Breast epithelium (tissue), 3 donors: ENCODE results near the gene GALNT5.

Experiments used
- POLR2A ChIP-seq: fragments of 450-650 bp; IDR thresholded peaks from one replicate; pipeline ENCODE4 v1.6.1; 2016; ENCODE audit warnings: antibody characterized with exemption, mild to moderate bottlenecking, moderate library complexity
- TF ChIP-seq, protein P1 (sequence below), 3 donors: fragments of 450-650 bp; IDR thresholded peaks; one replicate each; pipeline ENCODE4 v1.5.1; 2016 to 2017; ENCODE audit warnings: antibody characterized with exemption in 3 of 3, mild to moderate bottlenecking in 3 of 3, moderate library complexity in 3 of 3

DNA sequence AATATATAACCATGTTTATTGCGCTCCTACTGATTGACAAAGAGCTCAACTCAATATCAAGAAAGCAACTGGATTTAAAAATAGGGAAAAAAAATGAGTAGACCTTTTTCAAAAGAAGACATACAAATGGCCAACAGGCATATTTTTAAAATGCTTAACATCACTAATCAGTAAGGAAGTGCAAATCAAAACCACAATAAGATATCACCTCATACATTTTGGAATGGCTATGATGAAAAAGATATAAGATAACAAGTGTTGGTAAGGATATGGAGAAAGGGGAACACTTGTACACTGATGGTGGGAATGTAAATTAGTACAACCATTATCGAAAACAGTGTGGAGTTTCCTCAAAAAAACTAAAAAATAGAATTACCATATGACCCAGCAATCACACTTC, 5.6 kb upstream of the GALNT5 start:
- TF ChIP-seq POLR2A, result no peak
- TF ChIP-seq, protein P1, sequence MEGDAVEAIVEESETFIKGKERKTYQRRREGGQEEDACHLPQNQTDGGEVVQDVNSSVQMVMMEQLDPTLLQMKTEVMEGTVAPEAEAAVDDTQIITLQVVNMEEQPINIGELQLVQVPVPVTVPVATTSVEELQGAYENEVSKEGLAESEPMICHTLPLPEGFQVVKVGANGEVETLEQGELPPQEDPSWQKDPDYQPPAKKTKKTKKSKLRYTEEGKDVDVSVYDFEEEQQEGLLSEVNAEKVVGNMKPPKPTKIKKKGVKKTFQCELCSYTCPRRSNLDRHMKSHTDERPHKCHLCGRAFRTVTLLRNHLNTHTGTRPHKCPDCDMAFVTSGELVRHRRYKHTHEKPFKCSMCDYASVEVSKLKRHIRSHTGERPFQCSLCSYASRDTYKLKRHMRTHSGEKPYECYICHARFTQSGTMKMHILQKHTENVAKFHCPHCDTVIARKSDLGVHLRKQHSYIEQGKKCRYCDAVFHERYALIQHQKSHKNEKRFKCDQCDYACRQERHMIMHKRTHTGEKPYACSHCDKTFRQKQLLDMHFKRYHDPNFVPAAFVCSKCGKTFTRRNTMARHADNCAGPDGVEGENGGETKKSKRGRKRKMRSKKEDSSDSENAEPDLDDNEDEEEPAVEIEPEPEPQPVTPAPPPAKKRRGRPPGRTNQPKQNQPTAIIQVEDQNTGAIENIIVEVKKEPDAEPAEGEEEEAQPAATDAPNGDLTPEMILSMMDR (IDR thresholded peaks at IDR 0.05), result no peak
